Right ventricle myocardium inferior (tissue), 1 donor: ENCODE data around the gene OGA. TPM values are rescaled to one million over a fixed set of nuclear protein-coding genes. Genes with fewer than 3 reads are reported as not detected.
"Not testable (repeated sequence)": the region's sequence is repeated elsewhere in the genome, so short reads cannot be mapped to it uniquely, and the experiment has no call there.

ENCODE experiments used
- ATAC-seq: fragments of 200-7000 bp; cut with Tn5 transposase; one replicate; pipeline ENCODE4 v1.9.1; 2020; ENCODE audit warnings: mild to moderate bottlenecking, moderate library complexity
- DNase-seq: peaks from one replicate; pipeline ENCODE4 v3.0.0; 2021; ENCODE audit errors: missing footprints
- intact Hi-C: fragments of 100-400 bp; cut with DNase I; formaldehyde crosslinking; loops from one replicate; pipeline ENCODE4 v1.11.0; 2022
- total RNA-seq: library from RNA; stranded (reverse); fragmentation: NEBNext Ultra II Directional; extraction: Animal tissue kit (Norgen Biotek cat#: 25700); gene quantifications from one replicate; pipeline ENCODE4 v1.2.1, GENCODE V29; 2021
- donor health status: DM: no; HTN: yes; CAD: no; lungs with severe emphysema.

Gene OGA
- total RNA-seq, 1 donor from 2014 or later, result 79.2 TPM

GRCh38 chr10:101816913-101817336 is 1.3 kb downstream of the OGA start:
- ATAC-seq (no peak), DNase-seq (no peak)
- intact Hi-C loops, result loop anchor here (5.0 kb wide), 1 partner anchor 35 kb away; the partner anchor contains the start of gene NPM3

- no peak for DNase-seq
- ATAC-seq, result no peak
- intact Hi-C loops, result loop anchor here (5.0 kb wide), 1 partner anchor 34 kb away; the partner anchor contains the start of gene NPM3
Measured at GRCh38 chr10:101816376-101816775, 1.9 kb downstream of the OGA start.

GRCh38 chr10:101814466-101815071 is 3.7 kb downstream of the OGA start:
- ATAC-seq (no peak), DNase-seq (no peak)
- intact Hi-C loops, result loop anchor here (5.0 kb wide), 1 partner anchor 32 kb away; the partner anchor contains the start of gene NPM3

GRCh38 chr10:101812606-101813005 is 5.6 kb downstream of the OGA start:
- DNase-seq, result no peak
- no peak for ATAC-seq
- intact Hi-C loops, result no loop called here

GRCh38 chr10:101807158-101807557 is 11.1 kb downstream of the OGA start:
- DNase-seq, result no peak
- no peak for ATAC-seq
- intact Hi-C loops, result no loop called here

- no peak for ATAC-seq
- intact Hi-C loops, result no loop called here
- no peak for DNase-seq
Measured at GRCh38 chr10:101803511-101803910, 14.7 kb downstream of the OGA start.

- DNase-seq (no peak), ATAC-seq (no peak)
- intact Hi-C loops, result no loop called here
Measured at GRCh38 chr10:101797403-101798059, 20.7 kb downstream of the OGA start.

GRCh38 chr10:101793526-101793925 is 24.7 kb downstream of the OGA start:
- DNase-seq (no peak), ATAC-seq (no peak)
- intact Hi-C loops, result no loop called here

GRCh38 chr10:101789686-101790085 is 28.6 kb downstream of the OGA start:
- no peak for ATAC-seq

GRCh38 chr10:101789231-101789630 is 29.0 kb downstream of the OGA start:
- ATAC-seq, DNase-seq, intact Hi-C loops: not testable (repeated sequence)

More at GRCh38 chr10:101789686-101790085, 28.6 kb downstream of the OGA start:
- intact Hi-C loops, result no loop called here
- no peak for DNase-seq

- ATAC-seq (no peak), DNase-seq (no peak)
- intact Hi-C loops, result no loop called here
Measured at GRCh38 chr10:101785801-101786200, 32.4 kb downstream of the OGA start.

- intact Hi-C loops, result loop anchor here (5.0 kb wide), 2 partner anchors 33 to 572 kb away; partner anchors contain the start of gene OGA
- DNase-seq (no peak), ATAC-seq (no peak)
Measured at GRCh38 chr10:101784558-101784957, 33.7 kb downstream of the OGA start.

GRCh38 chr10:101783736-101784118 is 34.5 kb downstream of the OGA start:
- ATAC-seq (no peak), DNase-seq (no peak)
- intact Hi-C loops, result loop anchor here (5.0 kb wide), 2 partner anchors 34 to 571 kb away; partner anchors contain the start of gene OGA

GRCh38 chr10:101782811-101783735 is 35.2 kb downstream of the OGA start, which contains the start of gene NPM3:
NPM3 (minus strand) TSS chr10:101783446; CDS start chr10:101783390, 56 bp downstream.
- peak; percentile 92 for DNase-seq
- ATAC-seq, result peak; percentile 69
- intact Hi-C loops, result loop anchor here (5.0 kb wide), 2 partner anchors 34 to 571 kb away; partner anchors contain the start of gene OGA

GRCh38 chr10:101781984-101782810 is 36.0 kb downstream of the OGA start:
- ATAC-seq (no peak), DNase-seq (no peak)
- intact Hi-C loops, result loop anchor here (5.0 kb wide), 2 partner anchors 35 to 570 kb away; partner anchors contain the start of gene OGA

GRCh38 chr10:101781655-101781983 is 36.6 kb downstream of the OGA start:
- intact Hi-C loops, result loop anchor here (5.0 kb wide), 2 partner anchors 36 to 569 kb away; partner anchors contain the start of gene OGA
- ATAC-seq (no peak), DNase-seq (no peak)

GRCh38 chr10:101780818-101781654 is 37.2 kb downstream of the OGA start:
- DNase-seq, result peak; percentile 80
- intact Hi-C loops, result loop anchor here (1.0 to 5.0 kb wide), 3 partner anchors 36 to 569 kb away; partner anchors contain the start of gene OGA
- ATAC-seq, result no peak
